Upper lobe of left lung (tissue), 6 donors: Measurements from ENCODE around the gene PFDN1. TPM values are rescaled to one million over a fixed set of nuclear protein-coding genes. Genes with fewer than 3 reads are reported as not detected.
A peak's percentile ranks its signal among the peaks of the same experiment; 100 is the strongest.

Source experiments
- ATAC-seq, 2 donors: fragments of 200-7000 bp; cut with Tn5 transposase; one replicate each; pipeline ENCODE4 v1.9.1; 2022; ENCODE audit warnings: mild to moderate bottlenecking in 2 of 2, moderate library complexity in 2 of 2; ENCODE audit not compliant: low FRiP score in 2 of 2
- DNase-seq, 2 donors: peaks; one replicate each; pipeline ENCODE4 v3.0.0-alpha.2; 2019 to 2020
- H3K27ac ChIP-seq, 4 donors: fragments of 200-600 bp; sonication (generic); one replicate each; pipeline ENCODE4 v1.5.1; 2016 to 2019
- H3K27me3 ChIP-seq, 4 donors: fragments of 200-600 bp; sonication (generic); one replicate each; pipeline ENCODE4 v1.5.1; 2017 to 2019
- H3K36me3 ChIP-seq, 4 donors: fragments of 200-600 bp; sonication (generic); one replicate each; pipeline ENCODE4 v1.5.1; 2016 to 2019
- H3K4me1 ChIP-seq, 4 donors: fragments of 200-600 bp; sonication (generic); one replicate each; pipeline ENCODE4 v1.5.1; 2018 to 2019
- H3K4me3 ChIP-seq, 4 donors: fragments of 200-600 bp; sonication (generic); one replicate each; pipeline ENCODE4 v1.5.1; 2017 to 2019; ENCODE audit warnings: mild to moderate bottlenecking in 2 of 4, moderate library complexity in 1 of 4
- H3K9me3 ChIP-seq, 4 donors: fragments of 200-600 bp; sonication (generic); one replicate each; pipeline ENCODE4 v1.5.1; 2018 to 2019
- CTCF ChIP-seq, 6 experiments: fragments of 450-650 bp in 4 of 6; fragments of 200-600 bp in 2 of 6; sonication (generic) in 2 of 6; IDR thresholded peaks; one replicate each; pipeline ENCODE4 v1.5.1; 2016 to 2019; ENCODE audit warnings: antibody characterized with exemption in 6 of 6
- EP300 ChIP-seq, 4 donors: sonication (generic); formaldehyde crosslinking; IDR thresholded peaks; one replicate each; pipeline ENCODE4 v1.5.1; 2017; ENCODE audit warnings: antibody characterized with exemption in 4 of 4, control low read depth in 2 of 4
- POLR2A ChIP-seq, 4 donors: fragments of 450-650 bp; IDR thresholded peaks; one replicate each; pipeline ENCODE4 v1.5.1; 2016 to 2017; ENCODE audit warnings: antibody characterized with exemption in 4 of 4, mild to moderate bottlenecking in 2 of 4
- POLR2AphosphoS5 ChIP-seq, 2 donors: sonication (generic); formaldehyde crosslinking; IDR thresholded peaks; one replicate each; pipeline ENCODE4 v1.5.1; 2017; ENCODE audit warnings: antibody characterized with exemption in 2 of 2
- WGBS, 2 donors: methylation state at CpG; one replicate each; pipeline ENCODE4 v1.1.5; 2017 to 2018; 5-methylcytosine and 5-hydroxymethylcytosine counted together
- total RNA-seq, 6 donors: library from RNA; depleted of rRNA in 4 of 6; stranded (reverse); fragments of >200 nt in 4 of 6; gene quantifications; one replicate each; pipeline versions ENCODE4 v1.1.0 to v1.2.1, GENCODE V29; 2016 to 2021
- donor health status: DM: no; HTN: no; CAD: no; lungs with moderate emphysema.
- donor health status: DM: no; HTN: yes; CAD: no; lungs with severe emphysema.

The PFDN1 gene
- total RNA-seq, 6 donors from 2014 or later: 44.7 to 128 (median 87.7) TPM

GRCh38 chr5:140329739-140330481 is 27.0 kb upstream of the PFDN1 start:
- TF ChIP-seq POLR2A (IDR thresholded peaks at IDR 0.05) (no peak), EP300 (IDR thresholded peaks at IDR 0.05) (no peak), POLR2AphosphoS5 (IDR thresholded peaks at IDR 0.05) (no peak), CTCF (IDR thresholded peaks at IDR 0.05) (no peak)
- no peaks in the 10 kb centered on the region for H3K27me3 ChIP-seq
- peak overlapping the region in 2 of 4 donors; percentile 27 to 55 for H3K27ac ChIP-seq
- WGBS, 2 donors: 64 to 71% methylated on average over 5 of the region's 5 CpGs
- no peak overlapping the region for H3K4me3 ChIP-seq
- DNase-seq (no peak), ATAC-seq (no peak)
- H3K9me3 ChIP-seq: no peaks in the 10 kb centered on the region
- H3K36me3 ChIP-seq: peaks cover 0 to 27% (median 16%) of the 10 kb centered on the region in 4 donors
- H3K4me1 ChIP-seq: peaks cover 5 to 23% (median 13%) of the 10 kb centered on the region in 4 donors

GRCh38 chr5:140328036-140328764 is 25.3 kb upstream of the PFDN1 start:
- WGBS, 2 donors: 78 to 80% methylated on average over 8 of the region's 8 CpGs
- no peak for ATAC-seq
- TF ChIP-seq CTCF (IDR thresholded peaks at IDR 0.05): no peak
- no peak for TF ChIP-seq EP300 (IDR thresholded peaks at IDR 0.05)
- no peak for TF ChIP-seq POLR2AphosphoS5 (IDR thresholded peaks at IDR 0.05)
- TF ChIP-seq POLR2A (IDR thresholded peaks at IDR 0.05): no peak
- H3K36me3 ChIP-seq: peaks cover 0 to 10% (median 4%) of the 10 kb centered on the region in 4 donors
- no peak overlapping the region for H3K27ac ChIP-seq
- H3K4me1 ChIP-seq: peaks cover 22 to 40% (median 27%) of the 10 kb centered on the region in 4 donors
- H3K9me3 ChIP-seq: no peaks in the 10 kb centered on the region
- no peaks in the 10 kb centered on the region for H3K27me3 ChIP-seq
- H3K4me3 ChIP-seq: no peak overlapping the region
- no peak for DNase-seq

DNA sequence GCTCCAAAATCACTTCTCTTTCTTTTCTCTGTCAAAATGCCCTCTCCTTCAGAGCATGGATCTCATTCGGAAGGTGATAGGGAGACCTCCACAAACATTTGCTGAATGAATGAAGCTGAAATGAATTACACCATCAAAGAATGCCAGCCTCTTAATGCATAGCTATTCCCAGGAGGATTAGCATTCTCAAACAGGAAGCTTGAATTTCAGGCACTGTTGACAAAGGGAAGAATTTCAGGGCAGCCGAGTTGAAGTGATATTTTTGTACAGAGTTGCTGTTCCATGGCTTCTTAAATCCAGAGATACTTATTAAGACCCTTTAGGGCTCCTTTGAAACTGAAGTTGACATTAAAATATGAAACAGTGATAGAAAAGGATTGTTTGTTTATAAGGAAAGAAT is 24.7 kb upstream of the PFDN1 start:
- TF ChIP-seq EP300 (IDR thresholded peaks at IDR 0.05) (no peak), CTCF (IDR thresholded peaks at IDR 0.05) (no peak), POLR2AphosphoS5 (IDR thresholded peaks at IDR 0.05) (no peak), POLR2A (IDR thresholded peaks at IDR 0.05) (no peak)
- H3K27me3 ChIP-seq: no peaks in the 10 kb centered on the region
- ATAC-seq (no peak), DNase-seq (no peak)
- no peaks in the 10 kb centered on the region for H3K9me3 ChIP-seq
- H3K4me1 ChIP-seq: peaks cover 28 to 46% (median 33%) of the 10 kb centered on the region in 4 donors
- H3K4me3 ChIP-seq: no peak overlapping the region
- WGBS, 2 donors: 23 to 36% methylated on average over 2 of the region's 2 CpGs
- peaks cover 0 to 3% (median under 1%) of the 10 kb centered on the region in 4 donors for H3K36me3 ChIP-seq
- H3K27ac ChIP-seq: peak overlapping the region in 1 of 4 donors; percentile 42

- Histone ChIP-seq H3K4me1 (peaks cover 35 to 61% (median 43%) of the 10 kb centered on the region in 4 donors), H3K9me3 (no peaks in the 10 kb centered on the region), H3K27ac (peak overlapping the region in 1 of 4 donors; percentile 28), H3K4me3 (no peak overlapping the region), H3K36me3 (no peaks in the 10 kb centered on the region), H3K27me3 (no peaks in the 10 kb centered on the region)
- TF ChIP-seq POLR2A (IDR thresholded peaks at IDR 0.05) (no peak), EP300 (IDR thresholded peaks at IDR 0.05) (no peak), CTCF (IDR thresholded peaks at IDR 0.05) (no peak), POLR2AphosphoS5 (IDR thresholded peaks at IDR 0.05) (no peak)
- DNase-seq (no peak), ATAC-seq (no peak)
- WGBS, 2 donors: 84 to 88% methylated on average over 3 of the region's 3 CpGs
Measured at GRCh38 chr5:140325486-140325885, 22.6 kb upstream of the PFDN1 start.
